ENCODE results near the gene HSD17B3.

Gene HSD17B3

DNA sequence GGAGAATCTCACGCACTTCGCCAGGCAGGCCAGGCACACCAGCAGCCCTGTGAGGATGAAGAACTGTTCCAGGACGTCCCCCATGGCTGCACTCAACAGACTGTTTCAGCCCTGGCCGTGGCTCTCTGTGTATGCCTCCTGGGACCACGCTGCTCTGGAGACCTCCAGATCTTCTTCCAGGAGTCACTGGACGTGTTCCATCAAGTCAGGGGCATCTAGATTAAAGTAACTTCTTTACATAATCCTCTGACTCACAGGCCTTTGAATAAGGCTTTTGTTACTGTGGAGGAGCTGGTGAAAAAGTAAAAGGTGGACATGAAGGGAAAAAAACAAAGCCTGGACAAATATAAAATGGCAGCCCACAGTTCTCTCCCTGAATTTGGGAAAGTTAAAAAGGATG lies at the start of gene HSD17B3:
Gene HSD17B3 (minus strand): TSS at position 156 of the 400 bp plus-strand sequence. CDS start 72 bp downstream, at position 84.
- DNase-seq (ENCODE audit: insufficient read length, low spot score) (no peak), FAIRE-seq (no peak)
- TF ChIP-seq, protein P1, sequence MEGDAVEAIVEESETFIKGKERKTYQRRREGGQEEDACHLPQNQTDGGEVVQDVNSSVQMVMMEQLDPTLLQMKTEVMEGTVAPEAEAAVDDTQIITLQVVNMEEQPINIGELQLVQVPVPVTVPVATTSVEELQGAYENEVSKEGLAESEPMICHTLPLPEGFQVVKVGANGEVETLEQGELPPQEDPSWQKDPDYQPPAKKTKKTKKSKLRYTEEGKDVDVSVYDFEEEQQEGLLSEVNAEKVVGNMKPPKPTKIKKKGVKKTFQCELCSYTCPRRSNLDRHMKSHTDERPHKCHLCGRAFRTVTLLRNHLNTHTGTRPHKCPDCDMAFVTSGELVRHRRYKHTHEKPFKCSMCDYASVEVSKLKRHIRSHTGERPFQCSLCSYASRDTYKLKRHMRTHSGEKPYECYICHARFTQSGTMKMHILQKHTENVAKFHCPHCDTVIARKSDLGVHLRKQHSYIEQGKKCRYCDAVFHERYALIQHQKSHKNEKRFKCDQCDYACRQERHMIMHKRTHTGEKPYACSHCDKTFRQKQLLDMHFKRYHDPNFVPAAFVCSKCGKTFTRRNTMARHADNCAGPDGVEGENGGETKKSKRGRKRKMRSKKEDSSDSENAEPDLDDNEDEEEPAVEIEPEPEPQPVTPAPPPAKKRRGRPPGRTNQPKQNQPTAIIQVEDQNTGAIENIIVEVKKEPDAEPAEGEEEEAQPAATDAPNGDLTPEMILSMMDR (IDR thresholded peaks at IDR 0.05; ENCODE audit: insufficient read depth, missing control alignments), result no peak

- TF ChIP-seq, protein P1 (IDR thresholded peaks at IDR 0.05; ENCODE audit: insufficient read depth, missing control alignments), result no peak
- DNase-seq (ENCODE audit: insufficient read length, low spot score), result no peak
- FAIRE-seq, result no peak
Observed at GRCh38 chr9:96350866-96351265, 48.9 kb upstream of the HSD17B3 start.

DNA sequence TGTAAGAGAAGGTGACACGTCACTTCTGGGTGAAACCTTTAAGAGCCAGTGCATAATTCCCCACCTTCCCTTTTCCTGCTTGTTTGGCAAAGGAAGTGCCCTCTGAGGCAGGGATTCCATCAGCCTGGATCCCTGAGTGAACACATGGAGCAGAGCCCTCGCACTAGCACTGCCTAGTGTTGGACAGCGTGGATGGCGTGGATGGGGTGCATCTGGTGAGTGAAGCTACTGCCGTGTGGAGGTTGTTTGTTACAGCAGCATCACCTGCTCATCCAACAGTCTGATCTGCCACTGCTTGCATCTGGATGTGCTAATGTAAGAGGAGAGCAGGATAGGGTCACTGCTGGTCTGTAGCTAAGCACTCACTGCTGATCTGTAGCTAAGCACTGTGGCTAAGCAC lies 46.3 kb upstream of the HSD17B3 start:
- no peak for FAIRE-seq
- no peak for DNase-seq (ENCODE audit: insufficient read length, low spot score)
- TF ChIP-seq, protein P1 (IDR thresholded peaks at IDR 0.05; ENCODE audit: insufficient read depth, missing control alignments), result no peak

- TF ChIP-seq, protein P1 (IDR thresholded peaks at IDR 0.05; ENCODE audit: insufficient read depth, missing control alignments), result no peak
- DNase-seq (ENCODE audit: insufficient read length, low spot score) (no peak), FAIRE-seq (no peak)
Observed at GRCh38 chr9:96345551-96345950, 43.6 kb upstream of the HSD17B3 start.

GRCh38 chr9:96344458-96345180 lies 42.6 kb upstream of the HSD17B3 start:
- FAIRE-seq (no peak), DNase-seq (ENCODE audit: insufficient read length, low spot score) (peak; percentile 42)
- TF ChIP-seq, protein P1 (IDR thresholded peaks at IDR 0.05; ENCODE audit: insufficient read depth, missing control alignments), result no peak

- DNase-seq (ENCODE audit: insufficient read length, low spot score) (no peak), FAIRE-seq (no peak)
- TF ChIP-seq, protein P1 (IDR thresholded peaks at IDR 0.05; ENCODE audit: insufficient read depth, missing control alignments), result no peak
Observed at GRCh38 chr9:96343515-96344360, 41.8 kb upstream of the HSD17B3 start.
